ELR (cell line): ENCODE results near the gene PRDM16.

Experiments
- DNase-seq: peaks from one replicate; pipeline ENCODE4 v3.0.0-alpha.2; 2015; ENCODE audit warnings: low read depth

PRDM16 gene

GRCh38 chr1:3032371-3033039, 36.5 kb upstream of the PRDM16 start:
- no peak for DNase-seq

DNA sequence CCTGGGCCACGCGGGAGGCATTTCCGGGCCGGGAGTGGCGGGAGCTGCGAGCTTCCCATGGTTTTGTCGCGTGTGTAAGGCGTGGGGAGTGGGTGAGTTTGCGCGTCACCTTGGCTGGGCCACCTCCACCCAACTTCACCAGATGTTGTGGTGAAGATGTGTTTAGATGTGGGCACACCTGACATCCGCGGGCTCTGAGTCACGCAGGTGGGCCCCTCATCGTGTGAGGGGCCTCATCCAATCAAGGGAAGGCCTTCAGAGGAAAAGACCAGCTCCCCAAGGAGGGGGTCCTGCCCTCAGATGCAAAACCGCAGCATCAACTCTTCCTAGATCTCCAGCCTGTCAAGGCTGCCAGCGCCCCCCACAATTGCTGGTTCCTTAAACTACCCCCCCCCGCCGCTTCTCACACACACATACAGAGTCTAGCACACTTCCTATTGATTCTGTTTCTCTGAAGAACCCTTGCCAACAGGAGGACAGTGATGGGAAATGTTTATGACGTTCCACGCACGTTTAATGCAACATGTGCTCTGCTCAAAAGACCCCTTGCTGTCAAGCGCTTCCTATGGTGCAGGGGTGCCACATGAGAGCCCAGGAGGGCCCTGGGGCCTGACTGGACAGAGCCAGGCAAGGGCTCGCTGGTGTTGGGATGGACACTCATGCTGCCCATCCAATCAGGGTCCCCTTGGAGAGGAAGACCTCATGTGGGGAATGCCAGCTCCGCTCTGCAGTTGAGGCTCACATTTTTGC, 35.8 kb upstream of the PRDM16 start:
- no peak for DNase-seq

- DNase-seq = no peak
Measured at GRCh38 chr1:3033790-3034090, 35.3 kb upstream of the PRDM16 start.

GRCh38 chr1:3034162-3034561, 34.8 kb upstream of the PRDM16 start:
- no peak for DNase-seq

GRCh38 chr1:3034728-3035562, 34.1 kb upstream of the PRDM16 start:
- DNase-seq = no peak

DNA sequence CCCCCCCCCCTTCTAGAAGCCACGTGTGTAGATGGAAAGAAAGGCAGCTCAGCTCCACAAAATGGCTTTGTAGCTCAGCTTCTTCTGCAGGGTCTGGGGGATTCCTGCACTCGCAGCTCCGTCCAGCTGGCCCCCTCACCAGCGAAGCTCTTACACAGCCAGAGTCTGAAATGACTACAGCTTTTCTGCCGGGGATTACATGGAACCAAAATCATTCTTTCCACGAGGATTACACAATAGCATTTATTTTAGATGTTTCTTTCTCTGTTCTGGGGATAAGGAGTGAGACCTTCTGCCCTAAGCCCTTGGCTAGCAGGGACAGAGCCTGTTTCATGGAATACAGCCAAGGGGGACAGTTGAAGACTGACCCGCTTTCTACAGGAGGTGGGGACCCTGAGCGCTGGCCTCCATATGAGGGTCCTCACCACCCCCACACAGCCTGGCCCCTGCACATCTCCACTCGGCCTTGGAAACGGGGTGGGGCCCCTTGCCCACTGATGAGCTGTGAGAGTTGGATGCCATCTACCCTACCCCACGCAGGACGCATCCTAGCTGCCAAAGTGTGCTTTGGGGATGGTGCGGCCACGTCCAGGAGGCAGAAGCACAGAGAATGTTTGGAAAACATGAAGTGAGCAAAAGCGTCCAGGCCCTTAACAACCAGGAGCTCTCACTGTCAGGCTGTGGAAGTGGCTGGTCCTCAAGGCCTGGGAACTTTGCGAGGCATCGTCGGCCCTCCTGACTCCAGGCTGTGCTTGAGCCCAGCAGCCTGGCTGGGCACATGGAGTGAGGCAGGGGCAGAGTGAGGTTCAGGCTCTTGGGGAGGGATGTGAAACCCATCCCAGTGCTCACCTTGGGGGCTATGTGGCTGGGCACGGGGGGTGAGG, 33.2 kb upstream of the PRDM16 start:
- DNase-seq = no peak

DNA sequence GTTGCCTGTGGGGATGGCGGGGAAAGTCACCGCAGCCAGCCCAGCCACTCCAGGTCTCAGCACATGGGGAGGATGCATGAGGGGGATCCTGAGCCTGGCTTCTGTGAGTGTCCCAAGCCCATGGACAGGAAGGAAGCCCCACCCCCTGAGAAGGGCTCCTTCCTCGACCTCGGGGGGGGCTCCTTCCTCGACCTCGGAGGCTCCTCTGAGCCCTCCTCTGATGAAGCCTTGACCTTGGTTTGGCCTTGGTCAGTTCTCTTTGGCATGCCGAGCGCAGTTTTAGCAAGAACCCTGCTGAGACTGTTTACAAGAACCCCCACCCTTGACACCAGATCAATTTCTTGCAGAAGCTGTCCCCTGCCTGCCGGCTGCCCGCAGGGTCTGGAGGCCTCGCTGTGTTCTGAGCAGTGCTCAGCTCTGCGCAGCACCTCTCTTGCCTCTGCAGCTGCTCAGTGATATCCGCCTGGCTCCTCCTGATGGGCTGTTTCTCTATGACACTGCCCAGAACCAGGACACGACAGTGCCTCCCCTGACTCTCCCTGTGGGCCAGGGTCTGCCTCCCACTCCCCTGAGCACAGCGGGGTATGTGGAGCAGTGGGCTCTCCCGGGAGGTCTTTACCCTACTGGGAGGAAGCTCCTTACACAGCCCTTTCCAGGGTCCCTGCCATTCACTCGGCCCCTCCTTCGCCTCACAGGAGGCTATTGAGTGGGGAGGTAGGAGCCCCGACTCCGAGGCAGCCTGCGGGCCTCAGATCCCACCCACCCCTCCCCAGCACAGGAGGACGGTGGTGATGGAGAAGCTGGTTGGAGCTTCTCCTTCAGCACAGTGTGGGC, 32.3 kb upstream of the PRDM16 start:
- DNase-seq = no peak

GRCh38 chr1:3037281-3038040, 31.5 kb upstream of the PRDM16 start:
- no peak for DNase-seq

GRCh38 chr1:3038113-3038551, 30.9 kb upstream of the PRDM16 start:
- DNase-seq = no peak

GRCh38 chr1:3038571-3039181, 30.3 kb upstream of the PRDM16 start:
- no peak for DNase-seq

- DNase-seq = no peak
Measured at GRCh38 chr1:3040004-3040403, 29.0 kb upstream of the PRDM16 start.

GRCh38 chr1:3042481-3042880, 26.5 kb upstream of the PRDM16 start:
- no peak for DNase-seq

DNA sequence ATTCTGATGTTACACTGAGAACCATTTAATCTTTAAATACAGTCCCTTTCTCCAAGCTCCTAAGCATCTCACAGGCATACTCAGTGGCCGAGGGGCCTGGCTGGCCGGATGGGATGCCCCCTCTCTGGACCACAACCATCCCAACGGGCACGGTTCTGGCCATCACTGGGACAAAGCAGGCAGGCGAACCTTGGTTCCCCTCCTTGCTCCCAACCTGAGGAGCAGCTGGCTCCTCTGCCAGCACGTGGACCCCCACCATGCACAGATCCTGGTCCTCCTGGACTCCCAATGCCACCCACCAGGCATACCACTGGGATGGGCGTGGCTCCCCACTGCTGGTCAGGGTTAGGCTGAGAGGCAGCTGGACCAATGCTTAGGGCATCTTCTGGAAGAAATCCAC, 19.8 kb upstream of the PRDM16 start:
- no peak for DNase-seq

GRCh38 chr1:3049905-3050304, 19.1 kb upstream of the PRDM16 start:
- no peak for DNase-seq

DNA sequence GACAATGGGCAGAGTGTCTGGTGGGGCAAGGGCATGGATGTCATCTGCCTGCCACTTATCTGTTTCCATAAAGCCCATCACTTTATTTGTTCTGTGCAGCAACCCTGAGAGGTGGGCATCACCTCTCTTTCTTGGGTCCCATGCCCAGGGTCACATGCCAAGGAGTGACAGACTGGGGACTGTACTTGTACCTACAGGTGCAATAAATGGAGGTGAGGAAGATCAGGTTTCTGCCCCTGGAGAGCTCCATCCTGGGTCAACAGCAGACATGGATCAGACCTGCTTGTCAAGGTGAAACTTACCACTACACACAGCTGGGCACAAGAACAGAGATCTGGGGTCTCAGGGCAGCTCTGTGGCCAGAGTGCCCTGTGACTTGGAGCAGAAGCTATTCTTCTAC, 18.4 kb upstream of the PRDM16 start:
- DNase-seq = no peak

GRCh38 chr1:3051270-3052268, 17.4 kb upstream of the PRDM16 start:
- DNase-seq = no peak

- DNase-seq = no peak
Measured at GRCh38 chr1:3052501-3052900, 16.5 kb upstream of the PRDM16 start.

- DNase-seq = no peak
Measured at GRCh38 chr1:3053366-3053980, 15.5 kb upstream of the PRDM16 start.
